NCI-H1694 (cell line): Measurements from ENCODE around the gene ETV6.
A peak's percentile ranks its signal among the peaks of the same experiment; 100 is the strongest.
"Not testable (repeated sequence)": the region's sequence is repeated elsewhere in the genome, so short reads cannot be mapped to it uniquely, and the experiment has no call there.

Source experiments
- DNase-seq: peaks from one replicate; lab custom pipeline; 2025; lab: John Stamatoyannopoulos, UW

The ETV6 gene

DNA sequence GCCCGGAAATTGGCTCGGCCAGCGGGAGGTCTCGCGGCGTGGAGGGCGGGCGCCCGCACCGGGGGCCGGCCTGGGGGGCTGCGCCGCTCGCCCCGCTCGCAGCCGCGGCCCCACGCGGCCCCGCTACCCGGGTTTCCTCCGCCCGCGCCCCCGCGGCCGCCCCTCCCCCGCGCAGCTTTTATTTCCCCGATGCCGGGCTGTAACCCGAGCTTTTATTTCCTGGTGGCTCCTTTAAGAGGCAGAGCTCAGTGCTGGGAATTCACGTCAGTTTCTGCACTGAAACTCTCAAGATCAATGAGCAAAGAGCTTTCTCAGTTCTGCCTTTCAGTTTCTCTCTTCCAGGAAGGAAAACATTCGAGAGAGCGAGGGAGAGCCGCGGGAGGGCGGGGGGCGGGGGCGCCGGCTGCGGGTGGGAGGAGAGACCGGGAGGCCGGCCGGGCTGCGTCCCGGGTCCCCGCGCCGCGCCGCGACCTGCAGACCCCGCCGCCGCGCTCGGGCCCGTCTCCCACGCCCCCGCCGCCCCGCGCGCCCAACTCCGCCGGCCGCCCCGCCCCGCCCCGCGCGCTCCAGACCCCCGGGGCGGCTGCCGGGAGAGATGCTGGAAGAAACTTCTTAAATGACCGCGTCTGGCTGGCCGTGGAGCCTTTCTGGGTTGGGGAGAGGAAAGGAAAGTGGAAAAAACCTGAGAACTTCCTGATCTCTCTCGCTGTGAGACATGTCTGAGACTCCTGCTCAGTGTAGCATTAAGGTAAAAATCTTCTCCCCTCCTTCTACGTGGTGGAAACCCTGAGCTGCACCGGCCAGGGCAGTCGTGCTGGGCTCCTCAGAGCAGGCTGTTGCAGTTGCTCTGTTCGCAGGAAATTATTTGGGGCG is at the start of gene ETV6:
ETV6 (plus strand) TSS at position 262 of the 873 bp plus-strand sequence; CDS start at position 716, 454 bp downstream.
- peak; percentile 60 for DNase-seq

DNA sequence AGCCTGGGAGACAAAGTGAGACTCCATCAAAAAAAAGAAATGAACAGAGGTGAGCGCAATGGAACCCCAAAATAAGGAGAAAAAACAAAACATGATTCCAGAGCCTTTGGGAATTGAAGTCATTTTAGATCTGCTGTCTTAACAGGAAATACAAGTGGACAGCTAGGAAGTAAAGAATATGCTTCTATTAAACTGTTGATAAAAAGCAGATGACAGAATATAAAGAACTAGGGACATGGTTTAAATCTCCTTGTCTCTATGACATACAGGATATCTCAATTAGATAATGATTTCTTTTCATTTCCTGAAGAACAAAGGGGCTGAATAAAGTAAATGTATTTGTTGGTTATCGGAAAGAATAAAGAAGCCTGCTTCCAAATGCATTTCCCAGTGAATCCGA is 49.3 kb upstream of the ETV6 start:
- DNase-seq, result no peak

DNA sequence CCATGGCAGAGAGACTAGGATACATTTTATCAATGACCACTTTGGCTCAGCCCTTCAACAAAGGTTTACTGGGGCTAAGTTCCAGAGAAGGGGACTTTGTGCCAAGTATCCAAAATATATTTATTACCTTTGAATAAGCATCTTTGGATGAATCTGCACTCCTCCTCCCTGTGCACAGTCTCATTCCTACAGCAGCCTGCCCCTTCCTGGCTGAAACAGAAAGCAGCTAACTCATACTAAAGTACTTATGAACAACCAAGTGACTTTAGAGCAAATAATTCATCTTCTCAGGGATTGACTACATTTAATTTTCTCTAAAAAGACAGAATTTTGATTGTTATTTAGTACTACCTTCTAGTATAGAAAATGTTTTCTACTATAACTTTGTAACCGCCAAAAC is 47.8 kb upstream of the ETV6 start:
- DNase-seq, result no peak

DNA sequence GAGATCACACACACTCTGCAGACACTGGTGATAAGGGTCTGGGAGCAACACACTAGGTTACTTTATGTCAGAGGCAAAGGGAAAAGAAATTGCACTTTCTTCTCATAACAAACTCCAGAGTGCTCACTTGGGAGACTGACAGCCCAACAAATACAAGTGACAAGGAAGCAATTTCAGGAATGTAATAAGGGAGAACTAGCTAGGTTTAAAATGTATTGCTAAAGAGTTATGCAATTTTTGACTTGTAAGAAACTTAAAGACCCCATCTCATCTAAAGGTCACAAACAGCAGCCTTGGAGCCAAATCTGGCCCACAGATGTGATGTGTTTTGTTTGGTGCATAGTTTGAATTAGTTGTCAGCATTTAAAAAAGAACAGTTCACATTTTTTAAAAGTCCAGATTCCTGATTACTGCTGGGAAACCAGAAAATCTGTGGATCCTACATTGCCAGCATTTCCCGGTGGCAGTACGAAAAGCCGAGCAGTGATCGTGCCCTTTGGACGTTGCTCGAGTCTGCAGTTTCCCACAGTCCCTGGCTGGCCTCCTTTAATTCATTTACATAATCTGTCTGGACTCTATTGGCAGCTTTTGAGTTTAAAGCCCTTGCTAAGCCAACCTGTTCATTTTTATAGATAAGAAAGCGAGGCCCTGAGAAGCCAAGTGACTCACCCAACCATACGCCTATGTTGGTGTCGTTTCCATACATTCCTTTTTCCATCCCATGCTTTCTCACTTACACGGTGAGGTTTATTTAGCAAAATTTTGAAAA is 42.0 kb upstream of the ETV6 start:
- no peak for DNase-seq

DNA sequence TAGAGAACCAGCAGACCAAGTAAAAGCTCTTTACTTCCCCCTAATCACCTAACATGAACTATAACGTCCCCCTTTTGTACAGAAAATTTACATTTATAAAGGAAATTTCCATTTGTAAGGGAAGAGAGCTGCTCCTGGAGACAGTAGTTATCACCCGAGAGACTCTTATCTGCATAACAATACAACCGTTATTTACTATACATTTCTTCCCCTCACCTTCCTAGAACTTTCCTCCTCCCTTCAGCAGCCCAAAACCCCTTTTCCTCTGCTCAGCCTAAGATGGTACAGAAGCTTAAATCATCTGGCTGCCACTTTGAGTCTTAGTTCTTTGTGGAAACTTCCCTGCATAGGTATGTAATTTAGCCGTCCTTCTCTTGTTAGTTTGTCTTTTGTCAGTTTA is 40.4 kb upstream of the ETV6 start:
- DNase-seq, result no peak

DNA sequence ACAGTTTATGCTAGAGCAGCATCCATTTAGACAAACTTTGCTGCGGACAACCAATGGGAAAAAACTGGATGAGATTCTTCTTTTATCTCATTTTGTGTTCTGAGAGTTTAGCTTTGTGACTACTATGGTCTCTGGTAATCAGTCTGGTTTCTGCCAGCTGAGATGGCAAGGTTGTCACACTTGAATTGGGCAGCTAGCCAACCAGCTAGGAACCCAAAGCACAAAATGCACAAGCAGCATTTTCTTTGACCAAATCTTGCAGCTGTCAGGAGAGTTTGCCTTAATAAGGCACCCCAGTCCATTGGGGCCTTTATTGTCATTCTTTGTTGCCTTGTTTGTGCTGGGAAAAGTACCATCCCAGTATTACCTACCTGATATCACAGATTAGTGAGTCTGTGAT is 34.0 kb upstream of the ETV6 start:
- DNase-seq, result peak; percentile 10

DNA sequence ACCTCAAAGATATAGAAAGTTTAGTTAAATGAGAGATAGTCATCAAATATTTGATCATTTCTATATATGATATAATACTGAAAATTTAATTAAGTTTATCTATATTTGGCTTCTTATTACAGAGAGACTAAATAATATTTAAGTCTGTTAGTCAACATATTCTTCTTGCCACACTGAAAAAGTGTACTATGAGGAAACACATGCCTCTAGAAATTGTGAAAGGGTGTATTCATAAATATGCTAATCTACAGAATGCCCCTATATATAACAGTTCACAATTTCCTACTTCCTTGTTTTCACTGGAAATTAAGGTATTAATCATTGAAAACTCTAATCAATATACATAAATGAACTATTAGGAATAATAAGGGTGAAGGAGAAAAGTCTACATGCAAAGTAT is 31.4 kb upstream of the ETV6 start:
- no peak for DNase-seq

DNA sequence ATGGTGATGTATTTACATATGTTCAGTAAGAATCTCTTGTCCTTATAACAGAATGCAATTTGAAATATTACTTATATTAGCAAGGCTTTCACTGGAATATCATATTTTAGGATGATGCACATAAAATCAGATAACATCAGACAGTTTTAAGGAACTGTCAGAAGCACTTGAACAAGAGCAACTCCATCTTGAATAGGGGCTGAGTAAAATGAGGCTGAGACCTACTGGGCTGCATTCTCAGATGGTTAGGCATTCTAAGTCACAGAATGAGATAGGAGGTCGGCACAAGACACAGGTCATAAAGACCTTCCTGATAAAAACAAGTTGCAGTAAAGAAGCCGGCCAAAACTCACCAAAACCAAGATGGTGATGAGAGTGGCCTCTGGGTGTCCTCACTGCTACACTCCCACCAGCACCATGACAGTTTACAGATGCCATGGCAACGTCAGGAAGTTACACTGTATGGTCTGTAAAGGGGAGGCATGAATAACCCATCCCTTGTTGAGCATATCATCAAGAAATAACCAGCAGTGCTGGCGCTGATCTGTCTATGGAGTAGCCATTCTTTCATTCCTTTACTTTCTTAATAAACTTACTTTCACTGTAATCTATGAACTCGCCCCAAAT is 27.6 kb upstream of the ETV6 start:
- DNase-seq, result no peak

DNA sequence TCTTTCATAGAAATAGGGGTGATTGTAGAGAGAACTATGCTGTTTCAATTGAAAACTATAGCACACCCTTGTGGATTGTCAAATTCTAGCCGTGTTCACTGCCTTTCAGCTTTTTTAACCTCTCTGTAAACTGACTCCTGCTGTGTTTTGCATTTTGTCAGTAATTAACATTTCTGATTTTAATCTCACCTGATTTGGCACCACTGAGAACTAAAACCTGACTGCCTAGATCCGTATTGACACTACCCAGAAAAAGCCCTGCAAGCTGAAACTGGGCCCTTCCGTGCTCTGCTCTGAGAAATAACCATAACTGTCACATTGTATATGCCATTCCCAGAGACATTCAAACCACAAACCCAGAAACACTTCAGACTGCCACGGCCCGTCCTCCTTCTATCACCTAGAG is 26.6 kb upstream of the ETV6 start:
- peak; percentile 13 for DNase-seq

DNA sequence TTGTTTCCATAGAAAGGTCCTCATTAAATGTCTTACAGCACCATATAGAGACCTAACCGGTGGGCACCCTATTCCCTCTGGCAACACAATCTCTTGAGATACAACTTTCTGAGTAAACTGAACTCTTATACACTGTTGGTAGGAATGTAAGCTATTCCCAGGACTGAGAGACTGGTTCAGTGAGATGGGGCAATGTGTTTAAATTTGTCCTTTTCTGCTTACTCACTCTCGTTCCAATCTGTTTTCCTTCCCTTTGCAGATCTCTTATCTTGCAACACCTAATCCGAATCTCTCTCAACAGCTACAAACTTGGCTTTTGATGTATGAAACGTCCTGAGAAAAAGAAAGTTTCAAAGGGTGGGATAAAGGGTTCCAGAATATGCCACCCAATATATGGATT is 26.1 kb upstream of the ETV6 start:
- no peak for DNase-seq

GRCh38 chr12:11624116-11624515 is 25.4 kb upstream of the ETV6 start:
- no peak for DNase-seq

GRCh38 chr12:11627709-11628108 is 21.8 kb upstream of the ETV6 start:
- not testable (repeated sequence) for DNase-seq

DNA sequence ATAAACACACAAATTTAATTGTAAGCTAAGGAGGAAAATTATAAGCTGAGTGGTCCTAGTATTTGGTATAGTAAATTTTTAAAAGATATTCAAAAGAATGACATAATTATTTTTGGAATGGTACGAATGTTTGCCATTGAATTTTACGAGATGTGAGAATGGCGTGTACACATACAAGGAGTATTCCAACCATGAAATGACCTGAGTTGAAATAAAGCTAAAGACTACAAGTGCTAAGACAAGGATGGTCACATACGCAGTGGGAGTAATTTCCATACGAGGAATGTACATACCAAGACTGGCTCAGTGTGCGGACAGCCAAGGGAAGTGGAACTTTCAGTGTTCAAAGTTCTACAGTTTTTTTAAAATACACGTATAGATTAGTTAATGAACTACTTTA is 21.1 kb upstream of the ETV6 start:
- no peak for DNase-seq

DNA sequence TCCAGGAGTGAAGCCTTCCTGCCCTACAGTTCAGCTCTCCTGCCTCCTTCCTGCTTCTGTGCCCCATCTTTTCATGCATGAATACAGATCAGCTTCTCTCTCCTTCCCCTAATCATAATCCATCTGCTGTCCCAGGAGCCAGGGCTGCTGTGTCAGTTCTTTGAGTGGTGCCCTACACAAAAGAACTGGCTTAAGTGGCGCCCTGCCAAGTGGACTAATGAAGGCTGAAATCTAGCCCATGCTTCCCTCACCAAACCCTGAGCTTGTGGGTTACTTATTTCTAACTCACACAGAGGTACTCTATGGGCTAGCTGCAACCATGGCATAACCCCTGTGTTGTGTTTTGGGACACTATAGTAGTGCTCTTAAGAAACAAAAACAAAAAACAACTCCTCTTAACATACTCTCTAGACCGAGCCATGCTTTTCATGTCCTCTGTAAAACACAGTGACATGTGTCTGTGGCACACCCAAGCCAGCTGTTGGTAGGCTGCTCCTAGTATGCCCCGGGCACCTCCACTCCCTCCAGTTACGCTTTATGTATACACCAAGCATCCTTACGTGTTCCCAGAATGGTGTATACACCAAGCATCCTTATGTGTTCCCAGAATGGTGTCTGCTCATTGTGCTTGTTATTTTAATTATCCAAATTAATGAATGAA is 19.3 kb upstream of the ETV6 start:
- peak; percentile 87 for DNase-seq

- no peak for DNase-seq
Observed at GRCh38 chr12:11631288-11631687, 18.2 kb upstream of the ETV6 start.

GRCh38 chr12:11631881-11632280 is 17.6 kb upstream of the ETV6 start:
- not testable (repeated sequence) for DNase-seq

GRCh38 chr12:11633968-11634367 is 15.5 kb upstream of the ETV6 start:
- no peak for DNase-seq

- no peak for DNase-seq
Observed at GRCh38 chr12:11635341-11635740, 14.1 kb upstream of the ETV6 start.

DNA sequence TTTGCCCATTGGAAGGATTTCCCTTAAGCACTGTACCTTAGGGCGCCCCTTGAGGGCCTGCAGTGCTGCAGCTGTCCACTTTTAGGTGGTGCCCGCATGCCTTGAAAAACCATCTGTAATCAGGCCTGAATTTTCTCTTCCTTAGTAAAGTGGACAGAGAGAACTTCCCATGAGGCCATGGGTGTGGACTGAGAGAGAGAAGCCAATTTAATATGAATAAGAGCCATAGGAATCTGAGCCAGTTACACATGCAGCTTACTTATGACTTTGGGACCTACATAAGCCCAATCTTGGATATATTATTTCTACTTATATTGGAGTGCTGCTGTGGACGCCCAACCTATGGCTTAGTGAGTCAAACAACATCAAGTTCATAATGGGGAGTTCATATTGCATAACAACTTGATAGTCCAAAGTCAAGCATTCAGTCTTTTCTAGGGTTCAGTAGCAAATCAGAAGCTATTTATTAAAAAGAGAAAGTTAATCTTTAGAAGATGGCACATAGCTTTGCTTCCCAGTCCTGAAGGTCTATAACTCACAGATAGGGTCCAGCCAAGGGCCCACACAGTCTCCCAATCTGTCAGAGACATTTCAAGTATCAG is 11.1 kb upstream of the ETV6 start:
- no peak for DNase-seq

DNA sequence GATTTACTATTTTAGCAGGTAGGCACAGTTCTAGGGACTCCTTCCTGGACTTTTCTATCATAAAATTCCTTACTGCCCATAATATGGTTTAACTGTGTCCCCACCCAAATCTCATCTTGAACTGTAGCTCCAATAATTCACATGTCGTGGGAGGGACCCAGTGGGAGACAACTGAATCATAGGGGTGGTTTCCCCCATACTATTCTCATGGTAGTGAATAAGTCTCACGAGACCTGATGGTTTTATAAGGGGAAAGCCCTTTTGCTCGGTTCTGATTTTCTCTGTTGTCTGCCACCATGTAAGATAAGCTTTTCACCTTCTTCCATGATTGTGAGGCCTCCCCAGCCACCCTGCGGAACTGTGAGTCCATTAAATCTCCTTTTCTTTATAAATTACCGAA is 10.0 kb upstream of the ETV6 start:
- DNase-seq, result no peak

- no peak for DNase-seq
Observed at GRCh38 chr12:11641522-11641921, 8.0 kb upstream of the ETV6 start.

GRCh38 chr12:11642785-11643184 is 6.7 kb upstream of the ETV6 start:
- DNase-seq, result no peak
